HEK293 (cell line): ENCODE measurements around the gene ZYX.

Experiments used
- CTCF ChIP-seq: fragments of 450-650 bp; formaldehyde crosslinking; IDR thresholded peaks from 2 replicates; pipeline ENCODE4 v1.5.1; 2016; ENCODE audit warnings: missing biosample characterization, missing genetic modification characterization
- GLI2 ChIP-seq: fragments of 450-650 bp; formaldehyde crosslinking; IDR thresholded peaks from 2 replicates; pipeline ENCODE4; 2017; ENCODE audit warnings: missing biosample characterization, missing genetic modification characterization, low read depth, borderline replicate concordance
- INSM2 ChIP-seq: fragments of 450-650 bp; formaldehyde crosslinking; IDR thresholded peaks from 2 replicates; pipeline ENCODE4 v1.5.1; 2016; ENCODE audit warnings: missing biosample characterization, missing genetic modification characterization
- ZBTB7A ChIP-seq: fragments of 450-650 bp; formaldehyde crosslinking; IDR thresholded peaks from 2 replicates; pipeline ENCODE4 v1.5.1; 2016; ENCODE audit warnings: low read depth, missing biosample characterization, missing genetic modification characterization
- ZBTB8A ChIP-seq: fragments of 450-650 bp; formaldehyde crosslinking; IDR thresholded peaks from 2 replicates; pipeline ENCODE4 v1.5.1; 2016; ENCODE audit warnings: missing biosample characterization, missing genetic modification characterization
- ZNF114 ChIP-seq: fragments of 450-650 bp; formaldehyde crosslinking; IDR thresholded peaks from 2 replicates; pipeline ENCODE4 v1.5.0; 2017; ENCODE audit warnings: missing biosample characterization, missing genetic modification characterization
- ZNF138 ChIP-seq: fragments of 450-650 bp; formaldehyde crosslinking; IDR thresholded peaks from 2 replicates; pipeline ENCODE4 v1.5.1; 2016; ENCODE audit warnings: missing biosample characterization, missing genetic modification characterization, borderline replicate concordance
- ZNF510 ChIP-seq: fragments of 450-650 bp; formaldehyde crosslinking; IDR thresholded peaks from 2 replicates; pipeline ENCODE4 v1.5.1; 2018; ENCODE audit warnings: mild to moderate bottlenecking, missing genetic modification characterization, missing biosample characterization; ENCODE audit not compliant: insufficient replicate concordance
- ZNF558 ChIP-seq: fragments of 450-650 bp; formaldehyde crosslinking; IDR thresholded peaks from 2 replicates; pipeline ENCODE4 v1.5.1; 2016; ENCODE audit warnings: missing biosample characterization, missing genetic modification characterization
- ZNF561 ChIP-seq: fragments of 450-650 bp; IDR thresholded peaks from 2 replicates; pipeline ENCODE4 v1.5.1; 2018; ENCODE audit warnings: missing biosample characterization, missing genetic modification characterization, borderline replicate concordance
- ZSCAN4 ChIP-seq: fragments of 450-650 bp; formaldehyde crosslinking; IDR thresholded peaks from 2 replicates; pipeline ENCODE4 v1.5.1; 2017; ENCODE audit warnings: missing biosample characterization, missing genetic modification characterization

GRCh38 chr7:143361552-143362130 is 19.5 kb upstream of the ZYX start:
- TF ChIP-seq ZNF558 (tag by site-specific recombination) = no peak
- no peak for TF ChIP-seq GLI2 (tag by site-specific recombination)
- TF ChIP-seq ZBTB7A (tag by site-specific recombination) = no peak
- no peak for TF ChIP-seq INSM2 (tag by site-specific recombination)
- TF ChIP-seq ZNF510 (tag by site-specific recombination) = no peak
- TF ChIP-seq CTCF (tag by site-specific recombination) = no peak
- no peak for TF ChIP-seq ZNF561 (tag by site-specific recombination)
- no peak for TF ChIP-seq ZBTB8A (tag by site-specific recombination)
- no peak for TF ChIP-seq ZNF138 (tag by site-specific recombination)
- TF ChIP-seq ZNF114 = no peak
- TF ChIP-seq ZSCAN4 (tag by site-specific recombination) = no peak
